NOMO-1 treated with DMSO at 0.1 percent for 48 hours (cell line): ENCODE data around the gene IRF8.

ENCODE experiments used
- DNase-seq: peaks from one replicate; lab custom pipeline; 2025; ENCODE audit not compliant: unreplicated experiment; lab: John Stamatoyannopoulos, UW

The IRF8 gene

GRCh38 chr16:85912211-85912974 lies 13.4 kb downstream of the IRF8 start:
- peak; percentile 11 for DNase-seq

GRCh38 chr16:85913141-85913601 lies 14.2 kb downstream of the IRF8 start:
- DNase-seq = no peak

- no peak for DNase-seq
These were observed 14.9 kb downstream of the IRF8 start for GRCh38 chr16:85913688-85914422.

- no peak for DNase-seq
These were observed 15.4 kb downstream of the IRF8 start for GRCh38 chr16:85914423-85914794.

- no peak for DNase-seq
These were observed 16.3 kb downstream of the IRF8 start for GRCh38 chr16:85915125-85915845.

GRCh38 chr16:85916141-85916890 lies 17.4 kb downstream of the IRF8 start:
- DNase-seq = no peak

GRCh38 chr16:85917012-85917411 lies 18.1 kb downstream of the IRF8 start:
- DNase-seq = no peak

- DNase-seq = no peak
These were observed 19.0 kb downstream of the IRF8 start for GRCh38 chr16:85917959-85918358.

GRCh38 chr16:85918436-85918835 lies 19.5 kb downstream of the IRF8 start:
- no peak for DNase-seq

GRCh38 chr16:85919271-85920267 lies 20.6 kb downstream of the IRF8 start:
- no peak for DNase-seq

GRCh38 chr16:85921026-85921425 lies 22.1 kb downstream of the IRF8 start:
- DNase-seq = no peak

GRCh38 chr16:85923153-85924021 lies 24.4 kb downstream of the IRF8 start:
- no peak for DNase-seq

GRCh38 chr16:85924675-85925074 lies 25.7 kb downstream of the IRF8 start:
- DNase-seq = peak; percentile 66

- DNase-seq = no peak
These were observed 27.4 kb downstream of the IRF8 start for GRCh38 chr16:85926370-85926769.

GRCh38 chr16:85927371-85927770 lies 28.4 kb downstream of the IRF8 start:
- no peak for DNase-seq

GRCh38 chr16:85927959-85928358 lies 29.0 kb downstream of the IRF8 start:
- peak; percentile 54 for DNase-seq

- peak; percentile 99 for DNase-seq
These were observed 29.4 kb downstream of the IRF8 start for GRCh38 chr16:85928401-85928820.

- no peak for DNase-seq
These were observed 30.3 kb downstream of the IRF8 start for GRCh38 chr16:85929259-85929721.

GRCh38 chr16:85930301-85930700 lies 31.3 kb downstream of the IRF8 start:
- peak; percentile 29 for DNase-seq
